KOPT-K1 (cell line): ENCODE measurements around the gene CPN2.

Experiments used
- H3K27ac ChIP-seq: fragments of 200-600 bp; sonication (generic); 2 replicates; pipeline ENCODE4 v1.5.1; 2016; ENCODE audit warnings: antibody characterized with exemption, mild to moderate bottlenecking, low read depth, low read length; ENCODE audit not compliant: poor library complexity, severe bottlenecking
- H3K36me3 ChIP-seq: fragments of 200-600 bp; sonication (generic); 2 replicates; pipeline ENCODE4 v1.5.1; 2017; ENCODE audit warnings: antibody characterized with exemption, mild to moderate bottlenecking, low read length, moderate library complexity; ENCODE audit not compliant: insufficient read depth
- H3K9me3 ChIP-seq: fragments of 200-600 bp; sonication (generic); 2 replicates; pipeline ENCODE4 v1.5.1; 2017; ENCODE audit warnings: antibody characterized with exemption, low read length, mild to moderate bottlenecking; ENCODE audit not compliant: insufficient read depth, poor library complexity, severe bottlenecking

The CPN2 gene

GRCh38 chr3:194333212-194333980 is 17.7 kb downstream of the CPN2 start:
- Histone ChIP-seq H3K36me3 (no peaks in the 10 kb centered on the region), H3K27ac (no peak overlapping the region)

GRCh38 chr3:194332858-194333211 is 18.3 kb downstream of the CPN2 start:
- H3K27ac ChIP-seq, result no peak overlapping the region
- no peaks in the 10 kb centered on the region for H3K36me3 ChIP-seq
- no peaks in the 10 kb centered on the region for H3K9me3 ChIP-seq

More at GRCh38 chr3:194333212-194333980, 17.7 kb downstream of the CPN2 start:
- H3K9me3 ChIP-seq, result no peaks in the 10 kb centered on the region

GRCh38 chr3:194330579-194330978 is 20.5 kb downstream of the CPN2 start:
- Histone ChIP-seq H3K9me3 (peaks cover 12% of the 10 kb centered on the region), H3K36me3 (no peaks in the 10 kb centered on the region), H3K27ac (no peak overlapping the region)

GRCh38 chr3:194330160-194330559 is 21.0 kb downstream of the CPN2 start:
- Histone ChIP-seq H3K36me3 (no peaks in the 10 kb centered on the region), H3K9me3 (peaks cover 12% of the 10 kb centered on the region), H3K27ac (no peak overlapping the region)

GRCh38 chr3:194329583-194329965 is 21.6 kb downstream of the CPN2 start:
- Histone ChIP-seq H3K9me3 (peaks cover 12% of the 10 kb centered on the region), H3K27ac (no peak overlapping the region), H3K36me3 (no peaks in the 10 kb centered on the region)

GRCh38 chr3:194328942-194329582 is 22.1 kb downstream of the CPN2 start:
- H3K27ac ChIP-seq, result no peak overlapping the region

GRCh38 chr3:194328053-194328657 is 23.0 kb downstream of the CPN2 start:
- Histone ChIP-seq H3K36me3 (no peaks in the 10 kb centered on the region), H3K27ac (no peak overlapping the region), H3K9me3 (peaks cover 12% of the 10 kb centered on the region)

More at GRCh38 chr3:194328942-194329582, 22.1 kb downstream of the CPN2 start:
- Histone ChIP-seq H3K36me3 (no peaks in the 10 kb centered on the region), H3K9me3 (peaks cover 12% of the 10 kb centered on the region)

GRCh38 chr3:194327218-194328052 is 23.7 kb downstream of the CPN2 start:
- no peaks in the 10 kb centered on the region for H3K36me3 ChIP-seq
- H3K27ac ChIP-seq, result no peak overlapping the region
- H3K9me3 ChIP-seq, result peaks cover 12% of the 10 kb centered on the region

- peaks cover 12% of the 10 kb centered on the region for H3K9me3 ChIP-seq
- H3K27ac ChIP-seq, result no peak overlapping the region
These were observed 24.2 kb downstream of the CPN2 start for GRCh38 chr3:194326968-194327217.

GRCh38 chr3:194326192-194326967 is 24.7 kb downstream of the CPN2 start:
- Histone ChIP-seq H3K27ac (no peak overlapping the region), H3K36me3 (no peaks in the 10 kb centered on the region), H3K9me3 (peaks cover 12% of the 10 kb centered on the region)

More at GRCh38 chr3:194326968-194327217, 24.2 kb downstream of the CPN2 start:
- no peaks in the 10 kb centered on the region for H3K36me3 ChIP-seq

GRCh38 chr3:194325424-194326153 is 25.5 kb downstream of the CPN2 start:
- H3K27ac ChIP-seq, result no peak overlapping the region
- H3K9me3 ChIP-seq, result peaks cover 12% of the 10 kb centered on the region
- H3K36me3 ChIP-seq, result no peaks in the 10 kb centered on the region

- H3K36me3 ChIP-seq, result no peaks in the 10 kb centered on the region
- no peak overlapping the region for H3K27ac ChIP-seq
- H3K9me3 ChIP-seq, result peaks cover 12% of the 10 kb centered on the region
These were observed 26.3 kb downstream of the CPN2 start for GRCh38 chr3:194324823-194325327.

GRCh38 chr3:194323785-194324735 is 27.1 kb downstream of the CPN2 start:
- Histone ChIP-seq H3K27ac (no peak overlapping the region), H3K9me3 (peaks cover 20% of the 10 kb centered on the region), H3K36me3 (no peaks in the 10 kb centered on the region)
